Skeletal muscle tissue (tissue), 4 donors: ENCODE results near the gene PLEKHA7. TPM values are rescaled to one million over a fixed set of nuclear protein-coding genes. Genes with fewer than 3 reads are reported as not detected.

Experiments used
- H3K27ac ChIP-seq: one replicate; pipeline ENCODE4 v1.7.0; 2013; ENCODE audit warnings: mild to moderate bottlenecking, low read depth, low read length, inconsistent platforms
- H3K27me3 ChIP-seq, 3 donors: one replicate each; pipeline ENCODE4 v1.7.0; 2013; ENCODE audit warnings: low read length in 3 of 3; ENCODE audit not compliant: control insufficient read depth in 3 of 3, insufficient read depth in 3 of 3
- H3K36me3 ChIP-seq, 3 donors: one replicate each; pipeline ENCODE4 v1.7.0; 2013; ENCODE audit warnings: low read length in 3 of 3; ENCODE audit not compliant: control insufficient read depth in 3 of 3, insufficient read depth in 3 of 3
- H3K4me1 ChIP-seq, 3 donors: one replicate each; pipeline ENCODE4 v1.7.0; 2013; ENCODE audit warnings: low read length in 3 of 3, mild to moderate bottlenecking in 3 of 3; ENCODE audit not compliant: control insufficient read depth in 3 of 3, insufficient read depth in 3 of 3
- H3K4me3 ChIP-seq, 3 donors: one replicate each; pipeline ENCODE4 v1.7.0; 2013; ENCODE audit warnings: low read length in 3 of 3
- H3K9ac ChIP-seq, 3 donors: one replicate each; pipeline ENCODE4 v1.7.0; 2013; ENCODE audit warnings: low read length in 3 of 3, mild to moderate bottlenecking in 3 of 3, moderate library complexity in 2 of 3, low read depth in 1 of 3
- H3K9me3 ChIP-seq, 3 donors: one replicate each; pipeline ENCODE4 v1.7.0; 2013; ENCODE audit warnings: low read length in 3 of 3; ENCODE audit not compliant: control insufficient read depth in 3 of 3
- total RNA-seq: library from RNA; depleted of rRNA; stranded (reverse); fragments of >200 nt; gene quantifications from one replicate; pipeline ENCODE4 v1.2.3, GENCODE V29; 2014
- donor health status: Osteomylitis.

PLEKHA7 gene
- total RNA-seq, 1 donor from 2014 or later: 5.2 TPM

GRCh38 chr11:16933291-16933690, 80.9 kb downstream of the PLEKHA7 start:
- Histone ChIP-seq H3K27ac (no peak overlapping the region), H3K4me3 (no peak overlapping the region), H3K9me3 (no peaks in the 10 kb centered on the region), H3K36me3 (no peaks in the 10 kb centered on the region), H3K4me1 (no peaks in the 10 kb centered on the region), H3K9ac (no peak overlapping the region), H3K27me3 (no peaks in the 10 kb centered on the region)

GRCh38 chr11:16928044-16928443, 86.2 kb downstream of the PLEKHA7 start:
- peaks cover 6 to 20% (median 12%) of the 10 kb centered on the region in 3 donors for H3K4me1 ChIP-seq
- no peak overlapping the region for H3K9ac ChIP-seq
- H3K27ac ChIP-seq: no peak overlapping the region
- no peaks in the 10 kb centered on the region for H3K36me3 ChIP-seq
- H3K4me3 ChIP-seq: no peak overlapping the region
- no peaks in the 10 kb centered on the region for H3K9me3 ChIP-seq
- H3K27me3 ChIP-seq: peaks cover 0 to 8% (median 7%) of the 10 kb centered on the region in 3 donors

- Histone ChIP-seq H3K9ac (no peak overlapping the region), H3K36me3 (no peaks in the 10 kb centered on the region), H3K4me3 (no peak overlapping the region), H3K9me3 (no peaks in the 10 kb centered on the region), H3K27me3 (peaks cover 0 to 8% (median 7%) of the 10 kb centered on the region in 3 donors), H3K27ac (no peak overlapping the region), H3K4me1 (peaks cover 6 to 20% (median 12%) of the 10 kb centered on the region in 3 donors)
Observed at GRCh38 chr11:16926883-16927626, 87.2 kb downstream of the PLEKHA7 start.

- Histone ChIP-seq H3K27ac (no peak overlapping the region), H3K9me3 (no peaks in the 10 kb centered on the region), H3K36me3 (no peaks in the 10 kb centered on the region), H3K9ac (peak overlapping the region; percentile 51 to 77 (median 55)), H3K4me3 (peak overlapping the region in 2 of 3 donors; percentile 70 to 76), H3K27me3 (peaks cover 0 to 8% (median 7%) of the 10 kb centered on the region in 3 donors), H3K4me1 (peaks cover 6 to 20% (median 12%) of the 10 kb centered on the region in 3 donors)
Observed at GRCh38 chr11:16925561-16926065, 88.6 kb downstream of the PLEKHA7 start.

GRCh38 chr11:16924826-16925560, 89.2 kb downstream of the PLEKHA7 start:
- Histone ChIP-seq H3K9me3 (no peaks in the 10 kb centered on the region), H3K4me3 (peak overlapping the region; percentile 46 to 76 (median 70)), H3K36me3 (no peaks in the 10 kb centered on the region), H3K27me3 (peaks cover 0 to 8% (median 7%) of the 10 kb centered on the region in 3 donors), H3K27ac (no peak overlapping the region), H3K4me1 (peaks cover 6 to 20% (median 12%) of the 10 kb centered on the region in 3 donors), H3K9ac (peak overlapping the region; percentile 51 to 77 (median 55))

GRCh38 chr11:16924462-16924825, 89.8 kb downstream of the PLEKHA7 start:
- H3K4me1 ChIP-seq: peaks cover 6 to 20% (median 12%) of the 10 kb centered on the region in 3 donors
- H3K9ac ChIP-seq: no peak overlapping the region
- no peaks in the 10 kb centered on the region for H3K36me3 ChIP-seq
- no peak overlapping the region for H3K27ac ChIP-seq
- peak overlapping the region in 2 of 3 donors; percentile 70 to 76 for H3K4me3 ChIP-seq
- no peaks in the 10 kb centered on the region for H3K9me3 ChIP-seq
- peaks cover 0 to 8% (median 7%) of the 10 kb centered on the region in 3 donors for H3K27me3 ChIP-seq

GRCh38 chr11:16923987-16924386, 90.2 kb downstream of the PLEKHA7 start:
- Histone ChIP-seq H3K36me3 (no peaks in the 10 kb centered on the region), H3K27ac (no peak overlapping the region), H3K4me3 (no peak overlapping the region), H3K27me3 (peaks cover 0 to 8% (median 7%) of the 10 kb centered on the region in 3 donors), H3K9me3 (no peaks in the 10 kb centered on the region), H3K9ac (no peak overlapping the region), H3K4me1 (peaks cover 6 to 20% (median 12%) of the 10 kb centered on the region in 3 donors)

GRCh38 chr11:16921668-16922067, 92.5 kb downstream of the PLEKHA7 start:
- Histone ChIP-seq H3K4me1 (peaks cover 6 to 20% (median 12%) of the 10 kb centered on the region in 3 donors), H3K27me3 (peaks cover 0 to 7% (median 6%) of the 10 kb centered on the region in 3 donors), H3K4me3 (no peak overlapping the region), H3K27ac (no peak overlapping the region), H3K9me3 (no peaks in the 10 kb centered on the region), H3K36me3 (no peaks in the 10 kb centered on the region), H3K9ac (no peak overlapping the region)

- H3K27me3 ChIP-seq: peaks cover 0 to 6% (median 0%) of the 10 kb centered on the region in 3 donors
- H3K27ac ChIP-seq: no peak overlapping the region
- H3K36me3 ChIP-seq: no peaks in the 10 kb centered on the region
- H3K4me3 ChIP-seq: no peak overlapping the region
- H3K9ac ChIP-seq: no peak overlapping the region
- no peaks in the 10 kb centered on the region for H3K9me3 ChIP-seq
- H3K4me1 ChIP-seq: peaks cover 4 to 17% (median 8%) of the 10 kb centered on the region in 3 donors
Observed at GRCh38 chr11:16921019-16921418, 93.2 kb downstream of the PLEKHA7 start.

- peaks cover 0 to 12% (median 4%) of the 10 kb centered on the region in 3 donors for H3K4me1 ChIP-seq
- no peak overlapping the region for H3K9ac ChIP-seq
- H3K36me3 ChIP-seq: no peaks in the 10 kb centered on the region
- H3K4me3 ChIP-seq: no peak overlapping the region
- no peak overlapping the region for H3K27ac ChIP-seq
- peaks cover 0 to 2% (median 0%) of the 10 kb centered on the region in 3 donors for H3K27me3 ChIP-seq
- H3K9me3 ChIP-seq: no peaks in the 10 kb centered on the region
Observed at GRCh38 chr11:16920559-16920958, 93.7 kb downstream of the PLEKHA7 start.
